GM21423 (cell line): Measurements from ENCODE around the gene PPP2R5A.

Experiments
- ATAC-seq: cut with Tn5 transposase; IDR thresholded peaks from one replicate; pipeline ENCODE4 v1.9.1; 2021; ENCODE audit warnings: mild to moderate bottlenecking, moderate library complexity; ENCODE audit not compliant: unreplicated experiment

PPP2R5A gene

DNA sequence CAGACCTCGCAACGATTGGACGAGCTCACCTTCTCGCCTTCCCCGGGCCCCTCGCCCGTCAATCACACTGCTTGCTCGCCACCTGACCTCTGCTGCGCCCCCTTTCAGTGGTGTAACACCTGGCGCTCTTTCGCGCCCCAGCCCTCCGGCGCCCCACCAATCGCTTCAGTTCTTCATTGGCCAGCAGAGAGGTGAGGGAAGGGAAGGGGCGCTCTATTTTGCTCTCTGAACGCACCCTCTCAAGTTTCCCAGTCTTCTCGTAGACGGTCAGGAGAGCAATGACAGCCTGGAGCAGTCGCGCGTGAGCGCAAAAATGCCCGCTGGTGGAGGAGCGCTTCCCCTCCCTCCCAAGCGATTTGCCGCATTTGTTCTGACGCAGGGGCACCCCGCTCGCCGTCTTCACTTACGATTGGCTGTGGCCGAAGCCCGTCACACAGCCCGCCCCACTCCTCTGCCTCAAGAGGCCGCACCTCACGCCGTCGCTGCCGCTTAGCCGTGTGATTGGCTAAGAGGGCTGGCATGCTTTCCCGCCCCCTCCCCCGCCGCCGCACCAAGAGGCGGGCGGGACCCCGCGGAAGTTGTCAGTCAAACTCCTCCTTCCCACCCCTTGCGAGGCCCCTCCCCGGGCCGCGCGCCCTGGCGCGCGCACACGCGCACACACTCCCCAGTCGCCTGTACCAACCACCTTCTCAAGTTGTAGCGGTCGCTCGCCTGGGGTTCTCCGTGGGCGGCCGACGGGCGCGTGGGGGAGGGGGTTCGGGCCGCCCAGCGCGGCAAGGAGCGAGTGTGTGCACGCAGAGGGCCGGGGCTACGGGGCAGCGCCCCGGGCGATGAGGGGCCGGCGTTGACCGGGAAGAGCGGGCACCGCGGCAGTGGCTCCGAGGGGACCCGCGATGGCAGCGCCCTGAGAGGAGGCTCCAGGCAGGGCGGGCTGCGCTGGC is at the start of gene PPP2R5A:
TSS of gene PPP2R5A (plus strand) at position 667 of the 941 bp plus-strand sequence. CDS start 701 bp downstream, outside the sequence.
- ATAC-seq: peak; percentile 89

- ATAC-seq: no peak
Measured at GRCh38 chr1:212235857-212236256, 49.4 kb upstream of the PPP2R5A start.

- no peak for ATAC-seq
Measured at GRCh38 chr1:212236664-212237220, 48.5 kb upstream of the PPP2R5A start.

- peak; percentile 94 for ATAC-seq
Measured at GRCh38 chr1:212237651-212238050, 47.6 kb upstream of the PPP2R5A start.

DNA sequence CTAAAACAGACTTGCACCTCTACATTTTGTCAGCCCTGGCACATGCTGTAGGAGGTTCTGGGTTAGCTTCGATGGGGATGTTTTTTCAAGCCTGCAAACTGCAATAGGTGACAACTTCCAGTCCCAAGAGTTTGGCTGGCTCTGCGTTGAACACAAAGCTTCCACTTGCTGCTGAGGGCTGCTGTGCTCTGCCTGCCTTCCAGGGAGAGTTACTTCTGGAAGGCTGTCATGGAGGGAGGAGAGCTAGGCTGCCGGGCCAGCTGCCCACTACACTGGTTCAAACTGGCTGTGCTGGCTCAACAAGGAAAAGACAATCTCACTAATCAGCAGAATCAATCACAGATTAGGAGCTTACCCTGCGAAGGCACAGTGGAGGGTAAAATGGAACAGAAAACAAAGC is 46.7 kb upstream of the PPP2R5A start:
- ATAC-seq: no peak

- ATAC-seq: no peak
Measured at GRCh38 chr1:212241501-212241900, 43.7 kb upstream of the PPP2R5A start.

- ATAC-seq: no peak
Measured at GRCh38 chr1:212241957-212242287, 43.3 kb upstream of the PPP2R5A start.

DNA sequence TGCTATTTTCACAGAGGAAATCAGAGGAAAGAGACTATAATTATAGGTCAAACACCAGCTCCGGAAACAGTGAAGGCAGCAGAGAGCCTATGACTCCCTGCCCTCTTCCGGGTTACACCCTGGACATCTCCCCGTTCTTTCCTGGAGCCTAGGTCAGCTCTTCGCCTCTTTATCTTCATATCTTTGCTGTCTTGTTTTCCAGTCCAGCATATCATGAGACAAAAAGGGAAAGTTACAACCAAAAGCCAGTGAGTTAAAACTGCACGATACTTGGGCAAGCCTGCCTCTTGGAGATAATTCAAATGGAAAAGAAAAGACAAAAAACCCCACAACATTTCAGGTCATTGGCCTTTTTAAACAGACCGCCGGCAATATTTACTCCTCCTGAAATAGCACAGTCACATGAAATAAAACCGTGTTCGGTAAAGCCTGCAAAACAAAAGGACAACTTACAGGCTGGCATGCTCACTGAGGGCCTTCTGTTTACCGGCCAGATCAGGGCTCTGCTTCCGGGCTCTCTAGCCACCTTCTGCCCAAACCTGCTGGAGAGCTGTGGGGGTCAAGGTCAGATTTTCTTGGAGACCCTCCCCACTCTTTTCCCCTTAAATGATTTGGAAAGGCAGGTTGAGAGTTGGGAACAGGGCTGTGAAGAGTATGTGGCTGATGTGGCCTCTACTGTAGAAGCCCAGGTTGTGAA is 42.8 kb upstream of the PPP2R5A start:
- no peak for ATAC-seq

- no peak for ATAC-seq
Measured at GRCh38 chr1:212242985-212243308, 42.3 kb upstream of the PPP2R5A start.

- no peak for ATAC-seq
Measured at GRCh38 chr1:212244441-212244840, 40.8 kb upstream of the PPP2R5A start.

DNA sequence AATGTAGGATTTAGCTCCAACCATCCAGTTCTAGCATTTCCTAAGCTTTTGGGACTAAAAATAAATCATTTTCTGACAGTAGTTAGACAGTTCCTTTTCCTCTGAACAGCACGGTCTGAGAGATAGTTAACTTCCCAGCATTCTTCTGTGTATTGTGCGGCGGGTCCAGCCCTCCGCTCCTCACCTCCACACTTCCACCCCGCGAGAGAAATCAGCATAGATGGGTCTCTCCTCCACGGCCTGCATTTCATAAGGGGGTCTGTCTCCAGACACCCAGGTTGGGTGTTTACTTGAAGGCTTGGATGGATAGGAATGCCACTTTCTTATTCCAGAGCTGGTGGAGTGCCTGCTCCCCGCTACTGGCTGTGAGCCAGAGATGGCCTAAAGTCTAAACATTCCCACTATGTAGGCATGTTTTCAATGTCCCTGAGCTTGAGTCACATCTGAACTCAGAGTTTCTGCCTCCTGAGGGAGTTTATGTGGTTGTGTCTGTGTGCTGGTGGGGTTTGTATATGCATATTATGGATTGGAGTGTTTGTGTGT is 38.0 kb upstream of the PPP2R5A start:
- ATAC-seq: no peak

- no peak for ATAC-seq
Measured at GRCh38 chr1:212247988-212248387, 37.2 kb upstream of the PPP2R5A start.

- ATAC-seq: no peak
Measured at GRCh38 chr1:212254853-212255363, 30.3 kb upstream of the PPP2R5A start.

- ATAC-seq: no peak
Measured at GRCh38 chr1:212255705-212256307, 29.4 kb upstream of the PPP2R5A start.

GRCh38 chr1:212256369-212256768 is 28.8 kb upstream of the PPP2R5A start:
- peak; percentile 65 for ATAC-seq

DNA sequence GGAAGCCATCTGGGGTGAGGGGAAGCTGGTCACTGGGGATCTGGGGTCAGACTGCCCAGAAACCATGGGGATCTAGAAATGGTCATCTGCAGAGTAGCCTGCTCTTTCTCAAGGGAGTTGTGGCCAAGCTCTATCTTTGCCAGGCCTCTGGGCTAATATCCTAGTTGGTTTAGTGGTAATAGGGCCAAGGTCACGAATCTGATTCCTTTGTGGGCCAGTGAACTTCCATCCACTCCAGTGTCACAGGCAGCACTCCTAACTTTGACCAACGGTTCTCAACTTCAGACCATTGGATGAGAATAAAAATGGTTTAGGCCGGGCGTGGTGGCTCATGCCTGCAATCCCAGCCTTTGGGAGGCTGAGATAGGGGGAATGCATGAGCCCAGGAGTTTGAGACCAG is 28.1 kb upstream of the PPP2R5A start:
- no peak for ATAC-seq

DNA sequence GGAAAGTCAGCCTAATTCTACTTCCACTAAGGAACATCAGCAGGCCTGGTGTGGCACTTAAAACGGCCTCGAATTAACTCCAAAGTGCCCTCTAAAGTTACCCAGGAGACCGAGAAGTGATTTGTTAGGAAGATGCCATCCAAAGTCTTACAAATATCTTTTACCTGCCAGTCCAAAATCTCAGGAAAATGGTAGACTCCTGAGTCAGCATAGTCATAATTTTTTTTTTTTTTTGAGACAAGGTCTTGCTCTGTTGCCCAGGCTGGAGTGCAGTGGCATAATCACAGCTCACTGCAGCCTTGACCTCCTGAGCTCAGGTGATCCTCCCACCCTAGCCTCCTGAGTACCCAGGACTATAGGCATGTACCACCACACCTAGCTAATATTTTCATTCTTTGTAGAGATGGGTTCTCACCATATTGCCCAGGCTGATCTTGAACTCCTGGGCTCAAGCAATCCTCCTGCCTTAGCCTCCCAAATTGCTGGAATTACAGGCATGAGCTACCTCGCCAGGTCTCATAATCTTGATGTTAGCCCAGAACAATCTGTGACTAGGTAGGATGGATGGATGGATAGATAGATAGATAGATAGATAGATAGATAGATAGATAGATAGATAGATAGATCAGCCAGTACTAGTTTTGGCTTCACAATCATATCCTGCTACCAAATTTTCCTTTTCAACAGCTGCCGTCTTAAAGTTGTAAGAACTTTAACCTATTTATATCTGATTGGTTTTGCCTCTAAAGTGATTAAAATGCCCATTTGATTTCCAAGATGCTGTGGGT is 25.3 kb upstream of the PPP2R5A start:
- ATAC-seq: no peak

GRCh38 chr1:212260557-212261355 is 24.5 kb upstream of the PPP2R5A start:
- no peak for ATAC-seq

- no peak for ATAC-seq
Measured at GRCh38 chr1:212261361-212261929, 23.8 kb upstream of the PPP2R5A start.
